NCI-H69 (cell line): ENCODE data around the gene WFS1.
A peak's percentile ranks its signal among the peaks of the same experiment; 100 is the strongest.

Experiments
- DNase-seq: peaks from one replicate; lab custom pipeline; 2025; lab: John Stamatoyannopoulos, UW

Gene WFS1

GRCh38 chr4:6339818-6340445 is 70.3 kb downstream of the WFS1 start:
- no peak for DNase-seq

GRCh38 chr4:6340446-6341015 is 70.9 kb downstream of the WFS1 start:
- DNase-seq = no peak

GRCh38 chr4:6341696-6342095 is 72.0 kb downstream of the WFS1 start:
- no peak for DNase-seq

- peak; percentile 34 for DNase-seq
Observed at GRCh38 chr4:6342530-6343293, 73.1 kb downstream of the WFS1 start.

GRCh38 chr4:6343939-6344408 is 74.3 kb downstream of the WFS1 start:
- no peak for DNase-seq

GRCh38 chr4:6345096-6345830 is 75.6 kb downstream of the WFS1 start:
- no peak for DNase-seq

GRCh38 chr4:6345866-6346265 is 76.2 kb downstream of the WFS1 start:
- no peak for DNase-seq

- no peak for DNase-seq
Observed at GRCh38 chr4:6346373-6347110, 76.9 kb downstream of the WFS1 start.

- no peak for DNase-seq
Observed at GRCh38 chr4:6347511-6348045, 77.9 kb downstream of the WFS1 start.

- no peak for DNase-seq
Observed at GRCh38 chr4:6348408-6348807, 78.8 kb downstream of the WFS1 start.

- no peak for DNase-seq
Observed at GRCh38 chr4:6349896-6350603, 80.4 kb downstream of the WFS1 start.

GRCh38 chr4:6350646-6351045 is 81.0 kb downstream of the WFS1 start:
- DNase-seq = no peak

- no peak for DNase-seq
Observed at GRCh38 chr4:6351246-6352000, 81.8 kb downstream of the WFS1 start.

GRCh38 chr4:6352031-6352692 is 82.5 kb downstream of the WFS1 start:
- peak; percentile 42 for DNase-seq
